ENCODE measurements around the gene HPS5.

DNA sequence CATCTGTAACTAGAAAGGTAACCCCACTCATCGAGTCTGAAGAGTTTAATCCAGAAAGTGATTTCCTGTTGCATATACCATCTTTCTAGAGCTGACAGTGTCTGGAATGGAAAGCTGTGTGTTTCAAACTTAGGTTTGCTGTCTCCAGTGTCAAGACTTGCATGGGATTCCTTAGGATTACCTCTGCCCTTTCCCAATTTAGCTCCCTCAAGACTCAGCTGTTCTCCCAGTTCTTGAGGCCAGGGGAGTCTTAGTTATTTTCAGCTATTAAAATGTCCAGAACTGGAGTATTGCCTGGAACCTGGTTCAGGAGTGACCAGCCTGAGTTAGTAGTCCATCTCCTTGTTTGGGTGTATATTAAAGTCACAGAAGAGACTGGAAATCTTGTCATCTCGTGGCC lies 47.5 kb upstream of the HPS5 start:
- TF ChIP-seq, protein P1, sequence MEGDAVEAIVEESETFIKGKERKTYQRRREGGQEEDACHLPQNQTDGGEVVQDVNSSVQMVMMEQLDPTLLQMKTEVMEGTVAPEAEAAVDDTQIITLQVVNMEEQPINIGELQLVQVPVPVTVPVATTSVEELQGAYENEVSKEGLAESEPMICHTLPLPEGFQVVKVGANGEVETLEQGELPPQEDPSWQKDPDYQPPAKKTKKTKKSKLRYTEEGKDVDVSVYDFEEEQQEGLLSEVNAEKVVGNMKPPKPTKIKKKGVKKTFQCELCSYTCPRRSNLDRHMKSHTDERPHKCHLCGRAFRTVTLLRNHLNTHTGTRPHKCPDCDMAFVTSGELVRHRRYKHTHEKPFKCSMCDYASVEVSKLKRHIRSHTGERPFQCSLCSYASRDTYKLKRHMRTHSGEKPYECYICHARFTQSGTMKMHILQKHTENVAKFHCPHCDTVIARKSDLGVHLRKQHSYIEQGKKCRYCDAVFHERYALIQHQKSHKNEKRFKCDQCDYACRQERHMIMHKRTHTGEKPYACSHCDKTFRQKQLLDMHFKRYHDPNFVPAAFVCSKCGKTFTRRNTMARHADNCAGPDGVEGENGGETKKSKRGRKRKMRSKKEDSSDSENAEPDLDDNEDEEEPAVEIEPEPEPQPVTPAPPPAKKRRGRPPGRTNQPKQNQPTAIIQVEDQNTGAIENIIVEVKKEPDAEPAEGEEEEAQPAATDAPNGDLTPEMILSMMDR (conservative IDR thresholded peaks at IDR 0.05 in 1 of 2, IDR thresholded peaks at IDR 0.05 in 1 of 2; ENCODE audit: extremely low read depth in 1 of 2, insufficient read depth in 1 of 2, low read depth in 1 of 2, low read length in 2 of 2), result no peak
- TF ChIP-seq EZH2 (IDR thresholded peaks at IDR 0.05; ENCODE audit: borderline replicate concordance, low read length), result no peak
